Measurements from ENCODE around the gene TBCEL.

DNA sequence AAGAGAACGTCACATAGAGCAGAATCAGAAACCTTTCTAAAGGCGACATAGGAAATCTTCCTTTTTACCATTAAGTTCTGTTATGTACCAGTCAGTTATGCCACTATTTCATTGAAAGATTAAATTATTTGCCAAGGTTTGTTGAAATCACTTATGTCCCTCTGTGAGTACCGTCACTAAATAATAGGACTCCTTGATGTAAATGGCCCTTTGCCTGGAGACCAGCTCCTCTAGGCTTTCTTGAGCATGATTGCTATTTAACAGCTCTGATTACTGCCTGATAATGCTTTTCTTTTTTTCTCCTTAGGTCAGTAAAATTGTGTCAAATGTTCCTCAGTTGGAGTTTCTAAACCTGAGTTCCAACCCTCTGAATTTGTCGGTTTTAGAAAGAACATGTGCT is 29.3 kb downstream of the TBCEL start:
- no peak for TF ChIP-seq YY1 (IDR thresholded peaks at IDR 0.05; ENCODE audit: insufficient read depth, insufficient read length)
- TF ChIP-seq ZNF274 (IDR thresholded peaks at IDR 0.05; ENCODE audit: low read depth, low read length) = no peak
- no peak for TF ChIP-seq SUZ12 (IDR thresholded peaks at IDR 0.05; ENCODE audit: extremely low read depth, insufficient read depth, insufficient read length)
